Measurements from ENCODE around the gene RFPL3. TPM values are rescaled to one million over a fixed set of nuclear protein-coding genes. Genes with fewer than 3 reads are reported as not detected.

RFPL3 gene
- total RNA-seq, 1 donor from 2014 or later = not detected

DNA sequence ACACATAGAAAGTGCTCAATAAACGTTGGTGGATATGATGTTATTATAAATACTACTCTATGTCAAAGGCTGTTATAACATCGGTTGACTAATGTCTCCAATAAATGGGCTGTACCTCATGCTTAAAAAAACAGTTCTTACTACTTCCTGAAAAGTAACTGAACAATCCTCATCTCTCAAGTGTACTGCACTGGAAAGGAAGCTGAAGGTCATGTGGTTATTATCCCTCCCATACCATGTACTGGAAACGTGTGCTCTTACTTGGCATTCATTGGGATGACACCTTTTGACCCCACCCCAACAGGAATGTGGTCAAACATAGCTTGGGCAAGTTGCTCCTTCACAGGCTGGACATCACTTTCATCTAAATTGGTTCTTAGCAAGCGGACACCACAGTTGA is 43.8 kb downstream of the RFPL3 start:
- intact Hi-C loops (cut with DNase I) = no loop called here
- Histone ChIP-seq H3K4me1 (no peaks in the 10 kb centered on the region), H3K36me3 (peaks cover 0 to 79% of the 10 kb centered on the region in 2 donors), H3K9me3 (no peaks in the 10 kb centered on the region), H3K4me3 (no peak overlapping the region), H3K27me3 (no peaks in the 10 kb centered on the region), H3K27ac (no peak overlapping the region)
- no peak for TF ChIP-seq POLR2A (IDR thresholded peaks at IDR 0.05)
- no peak for TF ChIP-seq POLR2AphosphoS5 (IDR thresholded peaks at IDR 0.05; ENCODE audit: insufficient read depth in 1 of 2, low read depth in 1 of 2)
- TF ChIP-seq, protein P1, sequence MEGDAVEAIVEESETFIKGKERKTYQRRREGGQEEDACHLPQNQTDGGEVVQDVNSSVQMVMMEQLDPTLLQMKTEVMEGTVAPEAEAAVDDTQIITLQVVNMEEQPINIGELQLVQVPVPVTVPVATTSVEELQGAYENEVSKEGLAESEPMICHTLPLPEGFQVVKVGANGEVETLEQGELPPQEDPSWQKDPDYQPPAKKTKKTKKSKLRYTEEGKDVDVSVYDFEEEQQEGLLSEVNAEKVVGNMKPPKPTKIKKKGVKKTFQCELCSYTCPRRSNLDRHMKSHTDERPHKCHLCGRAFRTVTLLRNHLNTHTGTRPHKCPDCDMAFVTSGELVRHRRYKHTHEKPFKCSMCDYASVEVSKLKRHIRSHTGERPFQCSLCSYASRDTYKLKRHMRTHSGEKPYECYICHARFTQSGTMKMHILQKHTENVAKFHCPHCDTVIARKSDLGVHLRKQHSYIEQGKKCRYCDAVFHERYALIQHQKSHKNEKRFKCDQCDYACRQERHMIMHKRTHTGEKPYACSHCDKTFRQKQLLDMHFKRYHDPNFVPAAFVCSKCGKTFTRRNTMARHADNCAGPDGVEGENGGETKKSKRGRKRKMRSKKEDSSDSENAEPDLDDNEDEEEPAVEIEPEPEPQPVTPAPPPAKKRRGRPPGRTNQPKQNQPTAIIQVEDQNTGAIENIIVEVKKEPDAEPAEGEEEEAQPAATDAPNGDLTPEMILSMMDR (IDR thresholded peaks at IDR 0.05) = no peak
- no peak for DNase-seq (ENCODE audit: extremely low spot score in 2 of 2)

DNA sequence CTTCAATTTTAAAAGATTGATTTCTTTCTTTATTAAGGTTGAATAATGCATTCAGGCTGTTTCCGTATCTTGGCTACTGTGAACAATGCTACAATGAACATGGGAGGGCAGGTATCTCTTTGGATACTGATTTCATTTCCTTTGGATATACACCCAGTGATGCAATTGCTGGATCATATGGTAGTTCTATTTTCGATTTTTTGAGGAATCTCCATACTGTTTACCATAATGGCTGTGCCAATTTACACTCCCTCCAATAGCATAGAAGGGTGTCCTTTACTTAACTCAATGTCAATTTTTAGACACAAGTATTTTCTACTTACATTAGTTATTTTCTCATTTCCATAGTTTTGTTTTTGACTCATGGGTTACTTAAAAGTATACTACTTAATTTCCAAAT is 46.4 kb downstream of the RFPL3 start:
- TF ChIP-seq POLR2A (IDR thresholded peaks at IDR 0.05) (no peak), POLR2AphosphoS5 (IDR thresholded peaks at IDR 0.05; ENCODE audit: insufficient read depth in 1 of 2, low read depth in 1 of 2) (no peak)
- TF ChIP-seq, protein P1 (IDR thresholded peaks at IDR 0.05) = no peak
- no peak for DNase-seq (ENCODE audit: extremely low spot score in 2 of 2)
- H3K36me3 ChIP-seq = peaks cover 0 to 76% of the 10 kb centered on the region in 2 donors
- H3K9me3 ChIP-seq = no peaks in the 10 kb centered on the region
- H3K27ac ChIP-seq = no peak overlapping the region
- H3K4me1 ChIP-seq = peaks cover under 1% of the 10 kb centered on the region
- intact Hi-C loops (cut with DNase I) = no loop called here
- H3K27me3 ChIP-seq = no peaks in the 10 kb centered on the region
- no peak overlapping the region for H3K4me3 ChIP-seq

DNA sequence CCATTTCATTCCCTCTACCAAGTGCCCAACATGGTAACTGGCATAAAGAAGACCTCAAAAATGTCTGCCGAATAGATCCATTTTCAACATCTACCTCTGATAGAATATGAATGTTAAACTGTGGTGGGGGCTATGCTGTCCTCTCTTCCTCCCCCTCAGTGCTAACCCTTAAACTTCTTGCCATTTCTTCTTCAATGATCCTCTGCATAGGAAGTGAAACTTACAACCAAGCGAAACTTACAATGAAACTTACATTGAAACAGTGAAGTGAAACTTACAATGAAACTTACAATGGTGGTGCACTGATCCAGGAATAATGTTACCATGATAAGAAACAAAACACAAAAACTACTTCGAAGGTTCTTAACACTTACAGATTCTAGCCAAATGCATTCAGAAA is 49.6 kb downstream of the RFPL3 start:
- H3K4me1 ChIP-seq = peaks cover 26% of the 10 kb centered on the region
- peaks cover 0 to 47% of the 10 kb centered on the region in 2 donors for H3K36me3 ChIP-seq
- no peak overlapping the region for H3K4me3 ChIP-seq
- intact Hi-C loops (cut with DNase I) = no loop called here
- no peaks in the 10 kb centered on the region for H3K9me3 ChIP-seq
- H3K27me3 ChIP-seq = no peaks in the 10 kb centered on the region
- no peak for TF ChIP-seq POLR2A (IDR thresholded peaks at IDR 0.05)
- TF ChIP-seq, protein P1 (IDR thresholded peaks at IDR 0.05) = no peak
- TF ChIP-seq POLR2AphosphoS5 (IDR thresholded peaks at IDR 0.05; ENCODE audit: insufficient read depth in 1 of 2, low read depth in 1 of 2) = no peak
- DNase-seq (ENCODE audit: extremely low spot score in 2 of 2) = no peak
- H3K27ac ChIP-seq = no peak overlapping the region

DNA sequence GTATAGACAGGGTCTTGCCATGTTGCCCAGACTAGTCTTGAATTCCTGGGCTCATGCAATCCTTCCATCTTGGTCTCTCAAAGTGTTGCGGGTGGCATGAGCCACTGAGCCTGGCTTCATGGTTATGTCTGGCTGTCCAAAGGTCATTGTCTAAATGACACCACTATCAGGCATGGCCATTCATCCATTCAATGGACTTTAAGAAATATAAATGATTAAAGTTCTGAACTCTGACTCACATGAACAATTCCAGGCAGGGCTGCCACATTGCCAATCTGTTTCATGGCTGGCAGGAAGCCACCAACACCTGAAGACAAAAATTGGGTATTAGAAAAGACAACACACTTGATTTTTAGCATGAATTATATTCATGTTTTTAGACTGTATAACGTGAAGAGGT is 50.3 kb downstream of the RFPL3 start:
- H3K9me3 ChIP-seq = no peaks in the 10 kb centered on the region
- intact Hi-C loops (cut with DNase I) = no loop called here
- H3K27me3 ChIP-seq = no peaks in the 10 kb centered on the region
- H3K27ac ChIP-seq = no peak overlapping the region
- H3K4me3 ChIP-seq = no peak overlapping the region
- H3K36me3 ChIP-seq = peaks cover 0 to 47% of the 10 kb centered on the region in 2 donors
- no peak for TF ChIP-seq POLR2AphosphoS5 (IDR thresholded peaks at IDR 0.05; ENCODE audit: insufficient read depth in 1 of 2, low read depth in 1 of 2)
- TF ChIP-seq, protein P1 (IDR thresholded peaks at IDR 0.05) = no peak
- TF ChIP-seq POLR2A (IDR thresholded peaks at IDR 0.05) = no peak
- DNase-seq (ENCODE audit: extremely low spot score in 2 of 2) = no peak
- peaks cover 32% of the 10 kb centered on the region for H3K4me1 ChIP-seq

DNA sequence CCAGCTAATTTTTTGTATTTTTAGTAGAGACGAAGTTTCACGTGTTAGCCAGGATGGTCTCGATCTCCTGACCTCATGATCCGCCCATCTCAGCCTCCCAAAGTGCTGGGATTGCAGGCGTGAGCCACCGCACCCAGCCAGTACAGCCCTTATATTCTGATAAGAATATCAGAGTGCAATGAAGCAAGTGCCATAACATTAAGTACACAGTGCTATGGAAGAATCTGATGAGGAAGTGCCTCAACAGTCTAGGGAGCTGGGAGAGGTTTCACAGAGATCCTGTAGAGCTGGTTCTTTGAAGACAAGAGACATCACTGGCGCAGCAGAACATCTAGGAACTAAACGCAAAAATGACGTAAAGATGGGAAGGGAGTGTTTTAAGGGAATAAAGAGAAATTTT is 52.3 kb downstream of the RFPL3 start:
- no peak for DNase-seq (ENCODE audit: extremely low spot score in 2 of 2)
- Histone ChIP-seq H3K4me1 (peaks cover 32% of the 10 kb centered on the region), H3K27me3 (no peaks in the 10 kb centered on the region), H3K9me3 (no peaks in the 10 kb centered on the region), H3K27ac (no peak overlapping the region), H3K4me3 (no peak overlapping the region), H3K36me3 (peaks cover 0 to 36% of the 10 kb centered on the region in 2 donors)
- no peak for TF ChIP-seq POLR2A (IDR thresholded peaks at IDR 0.05)
- TF ChIP-seq POLR2AphosphoS5 (IDR thresholded peaks at IDR 0.05; ENCODE audit: insufficient read depth in 1 of 2, low read depth in 1 of 2) = no peak
- TF ChIP-seq, protein P1 (IDR thresholded peaks at IDR 0.05) = no peak
- intact Hi-C loops (cut with DNase I) = no loop called here
